K562 (cell line): ENCODE measurements around the gene TMC1. TPM values are rescaled to one million over a fixed set of nuclear protein-coding genes. Genes with fewer than 3 reads are reported as not detected.

Experiments used
- CBFA2T3 ChIP-seq: fragments of 450-650 bp; IDR thresholded peaks from 2 replicates; pipeline ENCODE4 v1.6.1; 2017
- CBX3 ChIP-seq, 2 experiments: IDR thresholded peaks; 1 replicate in 1 of 2; 2 replicates in 1 of 2; pipeline ENCODE4 v1.6.1; 2012; ENCODE audit warnings: inconsistent platforms in 2 of 2, low read length in 2 of 2, borderline replicate concordance in 1 of 2, control low read depth in 1 of 2
- CREB1 ChIP-seq, 2 experiments: sonication (generic) in 1 of 2; formaldehyde crosslinking in 1 of 2; IDR thresholded peaks; 2 replicates each; pipeline versions ENCODE4 v1.6.1 to v1.8.0; 2012 to 2022; ENCODE audit warnings: inconsistent platforms in 1 of 2, mild to moderate bottlenecking in 1 of 2, missing genetic modification reagents in 1 of 2, moderate library complexity in 1 of 2
- JUN ChIP-seq, 2 experiments: sonication (generic) in 1 of 2; formaldehyde crosslinking in 1 of 2; IDR thresholded peaks; 2 replicates each; pipeline versions ENCODE4 v1.6.1 to v1.8.0; 2012 to 2022; ENCODE audit warnings: borderline replicate concordance in 2 of 2, mild to moderate bottlenecking in 2 of 2, improper control_type of control experiment in 1 of 2, low read depth in 1 of 2, low read length in 1 of 2, missing genetic modification reagents in 1 of 2
- JUND ChIP-seq, 2 experiments: IDR thresholded peaks; 2 replicates in 1 of 2; 3 replicates in 1 of 2; pipeline ENCODE4 v1.6.1; 2011; ENCODE audit warnings: borderline replicate concordance in 2 of 2, low read depth in 2 of 2, low read length in 2 of 2, improper control_type of control experiment in 1 of 2, missing biosample characterization in 1 of 2, missing genetic modification characterization in 1 of 2, missing genetic modification reagents in 1 of 2
- KAT2B ChIP-seq: IDR thresholded peaks from one replicate; pipeline ENCODE4 v1.6.1; 2012; ENCODE audit warnings: low read depth, mild to moderate bottlenecking, control low read depth, inconsistent platforms, low read length, moderate library complexity
- KDM5B ChIP-seq: fragments of 200-600 bp; sonication (generic); IDR thresholded peaks from 2 replicates; pipeline ENCODE4 v1.6.1; 2012; ENCODE audit warnings: low read depth, mild to moderate bottlenecking, moderate library complexity, low read length, control low read depth, inconsistent platforms; ENCODE audit not compliant: insufficient replicate concordance
- NFE2L1 ChIP-seq: fragments of 450-650 bp; IDR thresholded peaks from 2 replicates; pipeline ENCODE4 v1.6.1; 2016; ENCODE audit warnings: missing genetic modification characterization, low read depth, mild to moderate bottlenecking, missing compliant biosample characterization, moderate library complexity, borderline replicate concordance
- PTRF ChIP-seq: fragments of 450-650 bp; IDR thresholded peaks from 2 replicates; pipeline ENCODE4 v1.6.1; 2016; ENCODE audit warnings: mild to moderate bottlenecking, missing genetic modification characterization, missing compliant biosample characterization
- PYGO2 ChIP-seq: fragments of 450-650 bp; IDR thresholded peaks from 2 replicates; pipeline ENCODE4 v1.6.1; 2016; ENCODE audit warnings: mild to moderate bottlenecking, missing genetic modification characterization, moderate library complexity, missing compliant biosample characterization
- STAT5A ChIP-seq: IDR thresholded peaks from 2 replicates; pipeline ENCODE4 v1.6.1; 2012; ENCODE audit warnings: low read length, inconsistent platforms, borderline replicate concordance
- YY1 ChIP-seq, 3 experiments: IDR thresholded peaks; 2 replicates each; pipeline ENCODE4 v1.6.1; 2011; ENCODE audit warnings: low read length in 2 of 3, mild to moderate bottlenecking in 2 of 3, moderate library complexity in 2 of 3, borderline replicate concordance in 1 of 3, control low read depth in 1 of 3, low read depth in 1 of 3; ENCODE audit not compliant: insufficient read depth in 3 of 3, insufficient replicate concordance in 2 of 3, control insufficient read depth in 1 of 3, insufficient read length in 1 of 3; ENCODE audit errors: extremely low read depth in 1 of 3
- ZNF431 ChIP-seq: sonication (generic); formaldehyde crosslinking; IDR thresholded peaks from 2 replicates; pipeline ENCODE4 v1.8.0; 2022; ENCODE audit warnings: mild to moderate bottlenecking, missing genetic modification reagents
- ZSCAN29 ChIP-seq: fragments of 450-650 bp; IDR thresholded peaks from 2 replicates; pipeline ENCODE4 v1.6.1; 2017
- polyA plus RNA-seq, 8 experiments: library from polyadenylated mRNA; depleted of rRNA in 4 of 8; stranded (reverse) in 5 of 8; unstranded in 3 of 8; fragments of >200 nt; fragmentation: Nextera tagmentation in 2 of 8; fragmentation: Illumina TruSeq in 1 of 8; extraction: Ambion mirVana in 2 of 8; extraction: Trizol in 1 of 8; gene quantifications; 2 replicates each; pipeline versions ENCODE4 v1.2.1 to v1.2.3, GENCODE V29; 2011 to 2014; ENCODE audit warnings: inconsistent platforms in 1 of 8, missing spikeins in 1 of 8
- total RNA-seq, 7 experiments: library from RNA; depleted of rRNA in 6 of 7; stranded (reverse); fragments of >200 nt in 6 of 7; fragmentation: Illumina TruSeq in 2 of 7; extraction: Trizol in 2 of 7; gene quantifications; 2 replicates each; pipeline versions ENCODE4 v1.2.1 to v1.2.3, GENCODE V29; 2011 to 2021; ENCODE audit warnings: low replicate concordance in 1 of 7
- TF ChIP-seq, protein P1 (sequence below): fragments of 250-450 bp; sonication (Bioruptor Pico); IDR thresholded peaks from 2 replicates; pipeline ENCODE4 v1.5.0; 2021; ENCODE audit warnings: mild to moderate bottlenecking, borderline replicate concordance
- TF ChIP-seq, protein P2 (sequence below): fragments of 250-450 bp; sonication (Bioruptor Pico); IDR thresholded peaks from 2 replicates; pipeline ENCODE4 v1.8.0; 2021; ENCODE audit warnings: borderline replicate concordance, mild to moderate bottlenecking, moderate library complexity; ENCODE audit not compliant: poor library complexity, severe bottlenecking
- TF ChIP-seq, protein P3 (sequence below): IDR thresholded peaks from 2 replicates; pipeline ENCODE4 v1.6.1; 2016; ENCODE audit warnings: missing genetic modification characterization, missing compliant biosample characterization
- TF ChIP-seq, protein P4 (sequence below): fragments of 250-450 bp; sonication (Bioruptor Pico); IDR thresholded peaks from 2 replicates; pipeline ENCODE4 v1.4.0; 2020; ENCODE audit warnings: mild to moderate bottlenecking

Gene TMC1
- total and polyA plus RNA-seq, 9 of the 15 experiments (the other 6 are each of a cell fraction or from before 2014, with no cell fraction given), result 0.10 to 0.15 TPM; not detected in 7

DNA sequence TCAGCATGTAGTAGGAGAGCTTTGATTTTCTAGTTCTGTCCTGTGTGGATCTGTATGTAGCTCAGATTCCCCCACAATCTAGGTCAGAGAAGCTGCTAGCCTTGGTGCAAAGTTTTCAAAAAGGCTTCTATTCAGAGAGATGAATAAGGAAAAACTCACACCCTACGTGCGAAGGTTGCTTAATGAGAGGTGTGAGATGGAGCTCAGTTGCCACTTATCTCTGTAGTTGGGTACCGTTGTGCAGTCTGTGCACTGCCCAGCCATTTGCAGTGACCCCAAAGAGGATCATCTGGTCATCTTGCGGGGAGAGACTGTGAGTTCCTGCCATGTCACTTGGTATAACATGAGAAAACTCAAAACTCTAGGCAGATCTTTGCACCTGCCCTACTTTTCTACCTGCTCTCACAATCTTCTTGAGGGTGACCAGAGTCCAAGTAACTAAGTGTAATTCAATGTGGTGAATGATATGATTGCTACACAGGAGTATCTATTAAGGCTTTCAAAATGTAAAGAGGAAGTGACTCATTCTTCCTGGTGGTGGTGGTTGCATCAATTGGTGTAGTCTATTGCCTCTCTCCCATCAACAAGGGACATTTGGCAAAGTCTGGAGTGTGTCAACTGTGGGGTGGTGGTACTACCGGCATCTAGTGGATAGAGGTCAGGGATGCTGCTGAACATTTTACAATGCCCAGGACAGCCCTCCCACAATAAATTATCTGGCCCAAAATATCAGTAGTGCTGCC is 65.2 kb downstream of the TMC1 start (continued):
- TF ChIP-seq YY1 (IDR thresholded peaks at IDR 0.05; ENCODE audit: borderline replicate concordance in 1 of 3, control insufficient read depth in 1 of 3, extremely low read depth in 1 of 3, insufficient read depth in 3 of 3, insufficient read length in 1 of 3, insufficient replicate concordance in 2 of 3, low read depth in 1 of 3, low read length in 2 of 3) (no peak), STAT5A (no peak), KDM5B (no peak), PTRF (tag) (no peak), NFE2L1 (no peak), ZSCAN29 (no peak), PYGO2 (no peak), KAT2B (no peak), ZNF431 (CRISPR knock-in tag) (no peak), CBFA2T3 (peak; percentile 40), JUN (IDR thresholded peaks at IDR 0.05; ENCODE audit: borderline replicate concordance, low read depth, low read length) (peak; percentile 88), JUN (CRISPR knock-in tag; IDR thresholded peaks at IDR 0.05; ENCODE audit: borderline replicate concordance) (no peak), JUND (IDR thresholded peaks at IDR 0.05; ENCODE audit: borderline replicate concordance, low read depth, low read length) (peak; percentile 90), JUND (tag; IDR thresholded peaks at IDR 0.05; ENCODE audit: borderline replicate concordance, low read depth, low read length) (peak; percentile 81; the same call in 1 of the 3 replicates), CREB1 (IDR thresholded peaks at IDR 0.05) (no peak), CREB1 (CRISPR knock-in tag; IDR thresholded peaks at IDR 0.05) (no peak), CBX3 (IDR thresholded peaks at IDR 0.05; ENCODE audit: borderline replicate concordance in 1 of 2, low read length in 2 of 2) (no peak)
- TF ChIP-seq, protein P1, sequence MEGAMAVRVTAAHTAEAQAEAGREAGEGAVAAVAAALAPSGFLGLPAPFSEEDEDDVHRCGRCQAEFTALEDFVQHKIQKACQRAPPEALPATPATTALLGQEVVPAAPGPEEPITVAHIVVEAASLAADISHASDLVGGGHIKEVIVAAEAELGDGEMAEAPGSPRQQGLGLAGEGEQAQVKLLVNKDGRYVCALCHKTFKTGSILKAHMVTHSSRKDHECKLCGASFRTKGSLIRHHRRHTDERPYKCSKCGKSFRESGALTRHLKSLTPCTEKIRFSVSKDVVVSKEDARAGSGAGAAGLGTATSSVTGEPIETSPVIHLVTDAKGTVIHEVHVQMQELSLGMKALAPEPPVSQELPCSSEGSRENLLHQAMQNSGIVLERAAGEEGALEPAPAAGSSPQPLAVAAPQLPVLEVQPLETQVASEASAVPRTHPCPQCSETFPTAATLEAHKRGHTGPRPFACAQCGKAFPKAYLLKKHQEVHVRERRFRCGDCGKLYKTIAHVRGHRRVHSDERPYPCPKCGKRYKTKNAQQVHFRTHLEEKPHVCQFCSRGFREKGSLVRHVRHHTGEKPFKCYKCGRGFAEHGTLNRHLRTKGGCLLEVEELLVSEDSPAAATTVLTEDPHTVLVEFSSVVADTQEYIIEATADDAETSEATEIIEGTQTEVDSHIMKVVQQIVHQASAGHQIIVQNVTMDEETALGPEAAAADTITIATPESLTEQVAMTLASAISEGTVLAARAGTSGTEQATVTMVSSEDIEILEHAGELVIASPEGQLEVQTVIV, result no peak
- TF ChIP-seq, protein P2, sequence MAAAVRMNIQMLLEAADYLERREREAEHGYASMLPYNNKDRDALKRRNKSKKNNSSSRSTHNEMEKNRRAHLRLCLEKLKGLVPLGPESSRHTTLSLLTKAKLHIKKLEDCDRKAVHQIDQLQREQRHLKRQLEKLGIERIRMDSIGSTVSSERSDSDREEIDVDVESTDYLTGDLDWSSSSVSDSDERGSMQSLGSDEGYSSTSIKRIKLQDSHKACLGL (CRISPR knock-in tag), result no peak
- TF ChIP-seq, protein P3, sequence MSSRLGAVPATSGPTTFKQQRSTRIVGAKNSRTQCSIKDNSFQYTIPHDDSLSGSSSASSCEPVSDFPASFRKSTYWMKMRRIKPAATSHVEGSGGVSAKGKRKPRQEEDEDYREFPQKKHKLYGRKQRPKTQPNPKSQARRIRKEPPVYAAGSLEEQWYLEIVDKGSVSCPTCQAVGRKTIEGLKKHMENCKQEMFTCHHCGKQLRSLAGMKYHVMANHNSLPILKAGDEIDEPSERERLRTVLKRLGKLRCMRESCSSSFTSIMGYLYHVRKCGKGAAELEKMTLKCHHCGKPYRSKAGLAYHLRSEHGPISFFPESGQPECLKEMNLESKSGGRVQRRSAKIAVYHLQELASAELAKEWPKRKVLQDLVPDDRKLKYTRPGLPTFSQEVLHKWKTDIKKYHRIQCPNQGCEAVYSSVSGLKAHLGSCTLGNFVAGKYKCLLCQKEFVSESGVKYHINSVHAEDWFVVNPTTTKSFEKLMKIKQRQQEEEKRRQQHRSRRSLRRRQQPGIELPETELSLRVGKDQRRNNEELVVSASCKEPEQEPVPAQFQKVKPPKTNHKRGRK (tag), result no peak
- TF ChIP-seq, protein P4, sequence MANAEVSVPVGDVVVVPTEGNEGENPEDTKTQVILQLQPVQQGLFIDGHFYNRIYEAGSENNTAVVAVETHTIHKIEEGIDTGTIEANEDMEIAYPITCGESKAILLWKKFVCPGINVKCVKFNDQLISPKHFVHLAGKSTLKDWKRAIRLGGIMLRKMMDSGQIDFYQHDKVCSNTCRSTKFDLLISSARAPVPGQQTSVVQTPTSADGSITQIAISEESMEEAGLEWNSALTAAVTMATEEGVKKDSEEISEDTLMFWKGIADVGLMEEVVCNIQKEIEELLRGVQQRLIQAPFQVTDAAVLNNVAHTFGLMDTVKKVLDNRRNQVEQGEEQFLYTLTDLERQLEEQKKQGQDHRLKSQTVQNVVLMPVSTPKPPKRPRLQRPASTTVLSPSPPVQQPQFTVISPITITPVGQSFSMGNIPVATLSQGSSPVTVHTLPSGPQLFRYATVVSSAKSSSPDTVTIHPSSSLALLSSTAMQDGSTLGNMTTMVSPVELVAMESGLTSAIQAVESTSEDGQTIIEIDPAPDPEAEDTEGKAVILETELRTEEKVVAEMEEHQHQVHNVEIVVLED (CRISPR knock-in tag), result no peak
